ENCODE data around the gene FER1L5.

FER1L5 gene

GRCh38 chr2:96689431-96689991, 46.9 kb downstream of the FER1L5 start:
- CTCF ChIA-PET = interaction anchor here (0.6 to 0.7 kb wide), 2 partner anchors 15 to 76 kb away, joined by 3 to 4 read pairs; no protein-coding TSS in a partner anchor

DNA sequence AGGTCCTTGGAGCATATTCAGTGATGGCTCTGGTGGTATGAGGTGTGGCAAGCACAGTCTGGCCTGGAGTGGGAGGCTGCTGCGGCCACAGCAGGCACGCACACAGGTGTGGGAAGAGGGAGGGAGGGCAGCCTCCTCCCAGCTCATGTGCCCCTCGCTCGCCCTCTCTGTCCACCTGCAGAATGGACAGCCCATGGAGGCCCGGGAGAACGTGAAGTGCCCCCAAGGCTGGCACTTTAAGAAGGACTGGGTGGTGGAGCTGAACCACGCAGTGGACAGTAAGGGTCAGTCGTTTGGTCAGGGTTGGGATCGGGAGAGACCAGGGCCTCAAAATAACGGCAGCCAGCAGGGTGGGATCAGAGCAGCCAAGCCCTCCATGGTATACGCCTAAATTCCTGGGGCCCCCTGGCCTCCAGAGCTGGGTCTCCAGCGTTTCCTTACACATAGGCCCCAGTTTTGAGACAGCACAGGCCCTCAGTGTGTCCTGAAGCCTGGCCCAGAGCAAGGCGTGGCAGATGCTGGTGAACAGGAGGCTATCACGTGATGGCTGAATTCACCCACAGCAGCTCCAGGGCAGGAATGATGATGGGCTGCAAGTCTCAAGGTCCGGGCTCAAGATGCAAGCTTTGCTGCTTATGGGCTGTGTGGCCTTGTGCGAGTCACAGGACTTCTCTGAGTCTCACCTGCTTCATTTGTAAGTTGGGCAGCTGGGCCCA, 47.9 kb downstream of the FER1L5 start:
- no peak for TF ChIP-seq CTCF (conservative IDR thresholded peaks at IDR 0.05; ENCODE audit: low read depth)
- no peak overlapping the region for H3K27ac ChIP-seq
- no peak for DNase-seq (ENCODE audit: low spot score)
- CTCF ChIA-PET = interaction anchor here (0.6 kb wide), 1 partner anchor 16 kb away, joined by 3 read pairs; no protein-coding TSS in a partner anchor
- POLR2A ChIA-PET (ENCODE audit: low non-redundant PET) = interaction anchor here (1.0 kb wide), 1 partner anchor 14 kb away, joined by 4 read pairs; no protein-coding TSS in a partner anchor

More at GRCh38 chr2:96689431-96689991, 46.9 kb downstream of the FER1L5 start:
- DNase-seq (ENCODE audit: low spot score) = no peak
- POLR2A ChIA-PET (ENCODE audit: low non-redundant PET) = interaction anchor here (1.0 kb wide), 1 partner anchor 13 kb away, joined by 4 read pairs; no protein-coding TSS in a partner anchor
- H3K27ac ChIP-seq = no peak overlapping the region
- TF ChIP-seq CTCF (conservative IDR thresholded peaks at IDR 0.05; ENCODE audit: low read depth) = no peak

DNA sequence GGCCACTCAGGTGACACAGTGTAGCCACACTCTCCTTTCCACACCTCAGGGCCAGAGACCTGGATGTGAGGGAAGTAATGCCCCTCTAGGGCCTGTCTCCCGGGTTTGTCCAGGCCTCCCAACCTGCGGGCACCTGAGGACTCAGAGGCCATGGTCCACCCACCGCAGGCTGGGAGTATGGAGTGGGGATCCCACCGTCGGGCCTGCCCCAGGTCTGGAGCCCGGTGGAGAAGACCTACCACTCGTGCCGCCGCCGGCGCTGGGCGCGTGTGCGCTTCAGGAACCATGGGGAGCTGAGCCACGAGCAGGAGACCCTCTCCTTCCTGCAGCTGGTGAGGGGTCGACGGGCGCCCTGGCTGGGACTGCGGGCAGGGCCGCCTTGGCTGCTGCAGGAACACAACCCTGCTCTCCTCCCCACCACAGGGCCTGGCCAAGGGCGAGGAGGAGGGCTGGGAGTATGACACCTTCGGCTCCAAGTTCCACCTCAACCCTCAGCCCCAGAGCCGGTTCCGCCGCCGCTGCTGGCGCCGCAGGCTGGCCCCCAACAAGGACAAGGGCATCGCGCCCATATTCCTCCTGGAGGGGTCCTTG, 48.6 kb downstream of the FER1L5 start:
- no peak for TF ChIP-seq CTCF (conservative IDR thresholded peaks at IDR 0.05; ENCODE audit: low read depth)
- H3K27ac ChIP-seq = no peak overlapping the region
- no peak for DNase-seq (ENCODE audit: low spot score)
- POLR2A ChIA-PET (ENCODE audit: low non-redundant PET) = no interaction called here
- CTCF ChIA-PET = no interaction called here

DNA sequence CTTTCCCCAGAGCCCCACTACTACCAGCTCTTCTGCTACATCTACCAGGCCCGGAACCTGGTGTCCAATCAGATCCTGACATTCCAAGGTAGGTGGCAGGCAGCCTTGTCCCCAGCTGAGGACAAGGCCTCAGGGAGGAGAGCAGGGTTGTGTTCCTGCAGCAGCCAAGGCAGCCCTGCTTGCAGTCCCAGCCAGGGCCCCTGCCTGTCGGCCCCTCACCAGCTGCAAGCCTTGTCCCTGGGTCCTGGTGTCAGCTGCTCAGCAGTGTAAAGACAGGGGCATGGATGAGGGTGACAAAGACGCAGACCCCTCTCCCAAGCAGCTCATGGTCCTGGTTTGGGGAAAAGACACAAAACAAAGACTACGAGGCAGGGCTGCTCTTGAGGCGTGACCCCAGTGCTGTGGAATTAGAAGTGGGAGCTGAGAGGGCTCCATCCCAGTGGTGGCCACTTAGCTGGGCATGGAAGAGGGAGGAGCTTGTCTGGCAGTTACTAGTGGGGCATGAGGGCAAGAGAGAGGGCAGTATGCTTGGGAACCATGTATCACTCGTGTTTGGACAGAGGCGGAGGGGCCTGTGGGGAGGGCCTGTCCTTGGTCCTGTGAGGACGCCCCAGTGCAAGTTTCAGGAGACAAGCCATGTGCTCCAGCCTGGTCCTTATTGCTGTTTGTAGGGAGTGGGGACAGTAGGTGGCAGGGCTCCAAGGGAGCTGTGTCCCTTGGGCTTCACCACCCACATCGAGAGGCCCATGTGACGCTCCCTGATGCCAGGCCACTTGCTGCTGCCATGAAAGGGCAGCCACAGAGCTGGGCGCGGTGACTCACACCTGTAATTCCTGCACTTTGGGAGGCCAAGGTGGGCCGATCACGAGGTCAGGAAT, 49.8 kb downstream of the FER1L5 start:
- ChIA-PET POLR2A (ENCODE audit: low non-redundant PET) (no interaction called here), CTCF (interaction anchor here (0.6 to 1.0 kb wide), 2 partner anchors 15 kb away, joined by 3 to 4 read pairs; no protein-coding TSS in a partner anchor)
- no peak for DNase-seq (ENCODE audit: low spot score)
- no peak overlapping the region for H3K27ac ChIP-seq
- no peak for TF ChIP-seq CTCF (conservative IDR thresholded peaks at IDR 0.05; ENCODE audit: low read depth)

- H3K27ac ChIP-seq = no peak overlapping the region
- TF ChIP-seq CTCF (conservative IDR thresholded peaks at IDR 0.05; ENCODE audit: low read depth) = no peak
- DNase-seq (ENCODE audit: low spot score) = no peak
- ChIA-PET CTCF (interaction anchor here (0.6 kb wide), 1 partner anchor 147 kb away, joined by 3 read pairs; no protein-coding TSS in a partner anchor), POLR2A (ENCODE audit: low non-redundant PET) (no interaction called here)
Measured at GRCh38 chr2:96693286-96694200, 51.0 kb downstream of the FER1L5 start.

Measured in RWPE1 (cell line).